HS-5 (cell line): ENCODE measurements around the gene KRTAP5-2.
"Not testable (repeated sequence)": the region's sequence is repeated elsewhere in the genome, so short reads cannot be mapped to it uniquely, and the experiment has no call there.

Source experiments
- DNase-seq: peaks from one replicate; pipeline ENCODE4 v3.0.0-alpha.2; 2012; ENCODE audit warnings: low read depth

KRTAP5-2 gene, protein sequence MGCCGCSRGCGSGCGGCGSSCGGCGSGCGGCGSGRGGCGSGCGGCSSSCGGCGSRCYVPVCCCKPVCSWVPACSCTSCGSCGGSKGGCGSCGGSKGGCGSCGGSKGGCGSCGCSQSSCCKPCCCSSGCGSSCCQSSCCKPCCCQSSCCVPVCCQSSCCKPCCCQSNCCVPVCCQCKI

DNA sequence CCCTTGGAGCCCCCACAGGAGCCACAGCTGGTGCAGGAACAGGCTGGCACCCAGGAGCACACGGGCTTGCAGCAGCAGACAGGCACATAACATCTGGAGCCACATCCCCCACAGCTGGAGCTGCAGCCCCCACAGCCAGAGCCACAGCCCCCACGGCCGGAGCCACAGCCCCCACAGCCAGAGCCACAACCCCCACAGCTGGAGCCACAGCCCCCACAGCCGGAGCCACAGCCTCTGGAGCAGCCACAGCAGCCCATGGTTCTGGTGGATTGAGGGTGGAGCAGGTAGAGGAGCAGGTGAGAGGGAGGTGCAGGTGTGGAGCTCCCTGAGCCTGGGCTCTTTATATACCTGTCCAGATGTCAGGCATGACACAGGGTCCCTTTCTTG lies at the start of gene KRTAP5-2:
KRTAP5-2 (minus strand) TSS at position 301 of the 387 bp plus-strand sequence; CDS start at position 257, 44 bp downstream.
- DNase-seq, result no peak

DNA sequence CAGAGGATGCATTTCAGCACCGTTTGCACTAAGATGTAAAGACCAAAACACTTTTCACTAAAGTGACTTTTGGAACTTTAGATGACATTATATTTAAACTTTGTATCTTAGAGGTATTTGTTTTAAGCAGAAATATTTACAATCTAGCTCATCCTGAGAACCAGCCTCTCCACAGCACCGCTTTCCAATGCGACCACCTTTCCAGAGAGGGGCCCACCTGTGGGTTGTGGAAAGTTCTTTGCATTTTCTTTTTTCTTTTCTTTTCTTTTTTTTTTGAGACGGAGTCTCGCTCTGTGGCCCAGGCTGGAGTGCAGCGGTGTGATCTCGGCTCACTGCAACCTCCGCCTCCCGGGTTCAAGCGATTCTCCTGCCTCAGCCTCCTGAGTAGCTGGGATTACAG lies 48.4 kb upstream of the KRTAP5-2 start:
- not testable (repeated sequence) for DNase-seq

DNA sequence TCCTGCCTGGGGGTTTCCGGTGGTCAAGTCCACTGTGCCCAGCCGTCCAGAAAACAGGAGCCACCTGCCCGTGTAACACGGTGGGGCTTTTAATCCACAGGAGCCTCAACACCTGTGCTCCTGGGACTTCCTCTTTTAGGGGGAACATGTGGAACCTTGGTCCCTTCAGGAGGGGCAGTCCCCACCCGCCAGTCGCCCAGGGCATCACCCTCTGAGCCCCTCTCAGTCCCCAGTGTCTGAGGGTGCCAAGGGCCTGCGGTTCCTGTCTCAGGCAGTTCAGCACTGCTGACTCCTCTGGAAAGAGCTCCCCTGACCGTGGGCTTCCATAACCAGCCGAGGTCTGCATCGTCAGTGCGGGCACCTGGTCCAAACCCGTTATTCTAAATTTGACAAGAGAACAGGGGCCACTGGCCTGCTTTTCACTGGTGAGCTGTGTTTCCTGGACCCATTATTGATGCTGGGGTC lies 47.3 kb upstream of the KRTAP5-2 start:
- no peak for DNase-seq

DNA sequence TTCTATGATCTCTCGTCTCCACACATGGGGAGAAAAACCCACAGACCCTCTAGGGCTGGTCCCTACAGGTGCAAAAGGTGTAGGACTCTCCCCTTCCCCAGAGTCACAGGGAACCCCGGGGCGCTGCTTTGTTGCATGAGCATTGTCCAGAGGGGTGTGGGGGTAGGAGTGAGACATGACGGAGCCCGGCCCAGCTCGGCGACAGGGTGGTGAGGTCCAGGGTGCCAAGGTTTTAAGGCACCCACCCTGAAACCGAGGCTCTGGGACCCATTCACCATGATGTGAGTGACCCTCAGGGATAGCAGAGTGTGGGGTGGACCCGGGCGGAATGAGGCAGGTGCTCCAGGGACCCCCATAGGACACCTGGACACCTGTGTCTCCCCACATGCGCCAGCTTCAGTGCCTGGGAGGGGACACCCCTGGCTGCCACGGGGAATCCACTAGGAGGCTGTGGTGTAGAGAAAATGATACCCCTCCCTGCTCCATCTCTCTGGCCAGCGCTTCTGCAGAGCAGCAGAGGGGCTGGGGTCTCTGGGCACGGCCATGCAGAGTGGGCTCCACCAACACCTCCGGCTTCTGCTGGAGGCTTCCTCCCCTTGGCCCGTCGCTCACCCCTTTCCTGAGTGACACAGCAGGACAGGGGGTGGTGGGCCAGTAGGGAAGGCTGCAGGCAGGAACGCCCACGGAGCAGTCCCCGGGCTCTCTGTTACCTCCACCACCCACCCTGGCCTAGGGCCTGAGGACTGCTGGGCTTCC lies 46.7 kb upstream of the KRTAP5-2 start:
- no peak for DNase-seq

DNA sequence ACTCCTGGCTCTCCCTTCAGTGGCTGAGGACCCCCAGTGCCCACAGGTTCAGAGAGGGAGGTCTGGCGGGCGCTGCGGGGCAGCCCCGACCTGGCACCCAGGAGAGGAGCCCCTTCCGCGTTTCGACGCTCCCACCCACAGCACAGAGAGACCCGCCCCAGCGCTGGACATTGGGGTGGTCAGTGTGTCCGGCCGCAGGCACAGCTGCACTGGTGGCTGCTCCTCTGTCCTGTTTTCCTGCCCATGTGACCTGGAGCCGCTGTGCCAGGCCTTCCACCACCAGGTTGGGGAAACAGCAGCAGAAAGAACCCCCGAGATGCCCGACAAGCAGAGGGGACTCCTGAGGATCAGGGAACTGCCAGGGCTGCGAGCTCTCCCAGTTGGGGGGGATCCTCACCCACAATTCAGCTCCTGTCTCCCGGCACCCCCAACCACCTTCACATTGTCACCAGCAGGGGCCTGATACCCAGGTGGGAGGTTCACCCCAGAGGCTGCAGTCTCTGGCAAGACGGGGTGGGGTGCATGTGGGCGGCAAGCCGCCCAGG lies 45.1 kb upstream of the KRTAP5-2 start:
- no peak for DNase-seq

DNA sequence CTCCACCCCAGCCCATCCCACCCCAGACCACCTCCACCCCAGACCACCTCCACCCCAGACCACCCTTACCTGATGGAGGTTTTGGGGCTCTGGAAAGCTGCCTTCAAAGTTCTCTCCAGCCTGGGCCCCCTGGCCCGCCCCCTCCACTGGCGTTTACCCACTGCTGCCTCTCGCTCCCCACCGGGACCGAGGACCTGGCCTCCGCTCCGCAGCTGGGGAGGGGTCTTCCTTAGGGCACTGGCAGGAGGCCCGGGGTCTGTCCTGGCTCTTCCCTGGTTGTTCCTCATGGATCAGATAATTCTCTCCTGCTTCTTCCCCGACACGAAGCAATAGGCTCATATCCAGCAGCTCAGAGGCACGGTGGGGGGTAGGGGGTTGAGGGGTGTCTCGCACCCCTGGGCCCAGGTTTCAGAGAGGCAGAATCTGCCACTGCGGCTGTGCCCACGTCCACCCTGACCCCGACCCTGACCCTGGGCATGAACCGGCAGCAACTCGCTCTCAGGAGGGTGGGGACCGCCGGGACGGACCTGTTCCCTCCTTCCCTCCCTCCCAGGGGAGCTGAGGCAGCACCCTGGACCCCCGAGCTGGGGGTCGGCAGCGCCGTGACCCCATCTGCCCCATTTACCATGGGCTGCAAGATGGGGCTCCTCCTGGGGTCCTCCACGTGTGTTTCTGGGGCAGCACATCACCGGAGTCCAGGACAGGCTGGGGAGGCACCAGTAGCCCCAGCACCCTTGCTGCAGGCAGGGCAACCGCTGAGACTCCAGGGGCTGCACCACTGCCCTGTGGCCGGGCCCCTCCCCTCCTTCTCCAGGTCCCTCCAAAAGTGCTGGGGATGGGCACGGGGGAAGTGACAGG lies 44.4 kb upstream of the KRTAP5-2 start:
- DNase-seq, result no peak

DNA sequence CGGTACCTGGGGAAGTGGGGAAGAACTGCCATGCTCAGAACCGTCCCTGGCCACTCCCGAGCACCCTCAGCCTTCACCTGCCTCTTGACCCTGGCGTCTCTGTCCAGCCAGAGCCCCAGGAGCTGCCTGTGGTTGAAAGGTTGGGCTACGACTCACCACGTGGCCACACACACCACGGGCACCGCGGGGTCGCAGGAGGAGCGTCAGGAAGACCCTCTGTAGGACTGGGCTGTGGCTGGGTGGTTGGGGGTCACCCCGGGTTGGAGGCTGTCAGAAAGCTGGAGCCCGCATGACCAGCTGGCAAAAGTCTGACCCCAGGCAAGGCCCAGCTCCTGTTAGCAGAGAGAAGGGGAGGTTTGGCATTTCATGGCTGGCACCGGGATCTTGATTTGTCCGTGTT lies 43.0 kb upstream of the KRTAP5-2 start:
- no peak for DNase-seq

DNA sequence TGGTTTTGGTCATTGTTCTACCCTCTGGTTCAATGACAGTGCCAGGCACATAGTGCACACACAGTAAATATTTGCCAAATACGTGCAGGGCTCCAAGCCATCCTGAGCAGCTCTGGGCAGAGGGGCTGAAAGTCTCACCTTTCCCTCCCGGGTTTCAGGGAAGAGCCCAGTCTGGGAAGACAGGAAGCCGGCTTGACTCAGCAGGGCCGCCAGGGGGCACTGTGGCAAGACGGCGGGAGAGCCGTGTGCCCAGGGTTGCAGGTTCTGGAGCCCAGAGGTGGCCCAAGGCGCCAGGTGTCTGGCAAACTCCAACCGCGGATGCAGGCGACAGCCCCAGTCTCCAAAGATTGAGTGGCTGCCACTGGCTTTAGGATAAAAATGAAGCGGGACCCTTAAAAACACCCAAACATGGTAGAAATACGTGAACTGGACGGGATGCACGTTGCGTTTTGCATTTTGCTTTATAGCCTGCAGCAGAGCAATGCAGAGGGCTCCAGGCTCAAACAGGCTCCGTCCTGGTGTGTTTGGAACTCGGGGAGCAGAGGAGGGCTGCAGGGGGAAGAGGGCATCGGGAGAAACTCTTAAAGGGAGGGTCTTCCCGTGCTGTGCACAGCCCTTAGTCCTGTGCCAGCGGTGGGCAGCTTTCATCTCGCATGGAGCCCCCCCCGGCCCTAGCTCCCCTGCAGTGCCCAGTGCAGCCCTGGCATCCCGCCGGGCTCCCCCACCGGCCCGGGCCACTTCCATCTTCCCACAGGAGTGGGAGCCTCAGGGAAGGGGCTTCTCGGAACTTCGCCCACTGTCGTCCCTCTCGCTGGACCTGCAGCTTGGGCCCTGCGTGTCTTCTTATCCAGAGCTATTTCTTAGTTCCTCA lies 42.2 kb upstream of the KRTAP5-2 start:
- DNase-seq, result no peak

DNA sequence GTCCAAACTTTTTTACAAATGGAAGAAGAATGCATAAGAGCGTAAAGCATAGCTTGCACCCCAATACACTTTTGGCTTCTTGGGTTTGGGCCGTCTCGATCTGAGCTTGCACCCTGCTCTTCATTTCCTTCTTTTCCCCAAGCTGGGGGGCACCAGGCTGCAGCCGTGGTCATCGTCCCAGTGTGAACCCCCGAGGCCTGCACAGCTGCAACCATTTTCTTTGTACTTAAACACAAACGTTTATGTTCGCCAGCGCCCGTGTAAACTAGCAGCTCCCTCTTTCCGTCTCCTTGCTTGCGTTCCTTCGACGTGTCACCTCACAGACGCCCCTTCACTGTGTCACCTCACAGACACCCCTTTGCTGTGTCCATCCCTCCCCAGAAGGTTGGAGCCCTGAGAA lies 41.6 kb upstream of the KRTAP5-2 start:
- no peak for DNase-seq

DNA sequence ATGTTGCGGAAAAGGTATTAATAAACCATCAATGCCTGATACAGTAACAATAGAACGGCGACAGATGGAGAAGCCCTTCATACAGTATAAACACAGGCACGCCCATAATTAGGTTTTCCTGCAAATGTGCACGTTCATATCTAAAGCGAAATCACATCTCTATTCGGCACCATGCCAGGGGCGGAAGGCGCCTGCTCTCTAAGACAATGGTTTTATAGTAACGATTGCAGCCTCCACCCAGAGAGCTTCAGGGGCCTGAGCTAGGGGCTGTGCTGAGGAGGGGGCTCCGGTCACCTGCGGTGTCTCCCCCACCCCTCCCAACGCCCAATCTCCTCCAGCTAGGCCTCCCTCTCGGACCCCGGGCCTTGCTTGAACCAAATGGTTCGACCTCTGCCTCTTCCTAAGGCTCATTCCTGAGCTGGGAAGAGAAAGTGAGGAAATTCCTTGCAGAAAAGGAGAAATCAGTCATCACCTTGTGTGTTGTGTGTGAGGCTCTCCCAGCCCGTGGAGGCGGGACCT lies 41.1 kb upstream of the KRTAP5-2 start:
- DNase-seq, result no peak

DNA sequence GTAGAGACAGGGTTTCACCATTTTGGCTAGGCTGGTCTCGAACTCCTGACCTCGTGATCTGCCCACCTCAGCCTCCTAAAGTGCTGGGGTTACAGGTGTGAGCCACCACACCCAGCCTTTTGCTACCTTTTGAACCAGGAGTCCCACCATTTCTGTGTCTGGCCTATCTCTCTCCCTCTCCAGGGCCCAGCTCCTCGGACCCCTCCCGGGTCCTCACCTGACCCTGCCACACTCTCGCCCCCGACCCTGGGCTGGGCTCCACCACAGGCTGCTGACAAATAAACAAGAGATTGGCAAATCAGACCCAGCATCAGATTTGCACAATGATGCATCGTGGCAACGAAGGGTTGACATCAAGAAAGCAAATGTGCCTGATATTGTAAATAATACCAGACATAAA lies 40.2 kb upstream of the KRTAP5-2 start:
- DNase-seq, result no peak

DNA sequence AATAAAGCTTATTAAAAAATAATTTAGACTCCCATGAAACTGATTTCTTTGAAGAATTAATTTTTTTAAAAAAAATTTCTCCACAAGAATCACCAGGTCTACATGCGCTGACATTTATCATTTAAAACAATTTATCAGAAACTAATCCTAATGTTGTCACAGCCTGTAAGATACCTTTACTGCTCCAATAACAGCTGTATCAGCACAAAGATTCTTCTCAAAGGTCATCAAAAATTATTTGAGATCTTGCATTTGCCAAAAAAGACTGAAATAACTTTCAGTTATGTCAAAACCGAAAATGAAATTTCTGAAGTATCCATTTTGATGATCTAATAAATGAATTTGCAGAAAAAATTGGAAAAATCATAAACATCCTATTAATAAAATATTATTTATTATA lies 39.5 kb upstream of the KRTAP5-2 start:
- DNase-seq, result no peak

DNA sequence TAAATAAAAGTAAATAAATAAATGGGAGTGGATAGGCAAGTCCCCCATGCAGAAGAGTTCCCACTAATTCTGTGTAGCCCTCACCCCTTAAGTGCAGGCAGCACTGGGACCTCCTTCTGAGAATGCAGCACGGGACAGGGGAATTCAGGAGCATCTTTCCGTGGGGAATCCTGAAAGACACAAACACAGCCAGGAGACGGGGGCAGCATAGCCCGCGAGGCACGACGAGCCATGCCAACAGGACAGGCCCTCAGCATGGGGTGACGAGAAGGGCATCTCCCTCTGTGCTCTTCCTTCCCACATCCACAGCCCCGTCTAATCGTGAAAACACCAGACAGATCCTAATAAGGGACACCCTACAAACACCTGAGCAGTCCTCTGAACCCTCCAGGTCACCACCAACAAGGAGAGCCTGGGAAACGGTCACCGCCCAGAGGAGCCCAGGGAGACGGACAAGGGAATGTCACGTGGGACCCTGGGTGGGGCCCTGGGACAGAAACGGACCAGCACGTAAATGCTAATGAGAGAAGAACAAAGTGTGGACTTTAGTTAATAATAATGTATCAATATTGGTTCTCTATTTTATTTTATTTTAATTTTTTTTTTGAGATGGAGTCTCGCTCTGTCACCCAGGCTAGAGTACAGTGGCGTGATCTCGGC lies 38.3 kb upstream of the KRTAP5-2 start:
- no peak for DNase-seq

DNA sequence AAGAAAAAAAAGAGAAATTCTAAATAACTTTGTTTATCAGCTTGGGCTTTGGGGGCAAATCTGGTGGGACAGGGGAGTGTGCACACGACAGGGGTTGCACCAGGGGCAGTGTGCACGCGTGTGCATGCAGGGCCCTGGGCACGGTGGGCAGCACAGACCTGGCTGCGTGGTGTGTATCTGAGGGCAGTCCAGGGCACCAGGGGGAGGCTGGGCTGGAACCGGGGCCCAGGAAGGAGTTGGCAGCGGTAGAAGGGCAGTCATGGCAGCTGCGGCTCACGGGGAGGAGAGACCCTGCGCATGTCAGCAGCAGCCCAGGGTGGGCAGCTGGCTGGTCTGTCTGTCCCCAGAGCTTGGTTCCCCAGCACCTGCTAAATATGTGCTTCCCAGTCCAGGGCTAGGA lies 35.8 kb upstream of the KRTAP5-2 start:
- no peak for DNase-seq

DNA sequence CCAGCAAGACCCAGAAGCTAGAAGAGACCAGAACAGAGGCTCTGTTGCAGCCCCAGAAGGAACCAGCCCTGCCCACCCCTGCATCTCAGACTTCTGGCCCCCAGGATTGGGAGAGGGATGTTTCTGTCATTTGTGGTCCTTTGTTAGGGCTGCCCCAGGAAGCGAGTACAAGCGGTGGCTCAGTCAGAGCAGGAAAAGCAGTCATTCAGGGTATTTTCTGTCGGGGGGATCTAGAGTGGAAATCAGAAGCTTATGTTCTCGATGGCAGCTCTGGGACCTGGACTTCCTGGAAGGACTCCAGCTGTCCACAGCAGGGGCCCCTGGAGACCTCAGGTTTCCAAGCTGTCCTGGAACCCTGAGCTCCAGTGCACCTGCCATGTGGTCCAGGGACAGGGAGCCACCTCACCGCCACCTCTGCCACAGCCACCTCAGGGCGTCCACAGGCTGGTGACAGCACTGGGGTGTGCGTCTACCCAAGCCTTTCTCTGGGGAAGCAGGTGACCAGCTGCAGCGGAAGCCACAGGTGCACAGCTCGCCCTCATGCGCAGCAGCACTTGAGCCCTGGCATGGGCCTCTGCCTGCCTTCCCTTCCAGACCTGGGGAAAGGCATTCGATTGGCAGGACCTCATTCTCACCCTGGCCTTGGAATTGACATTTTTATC lies 34.1 kb upstream of the KRTAP5-2 start:
- no peak for DNase-seq

DNA sequence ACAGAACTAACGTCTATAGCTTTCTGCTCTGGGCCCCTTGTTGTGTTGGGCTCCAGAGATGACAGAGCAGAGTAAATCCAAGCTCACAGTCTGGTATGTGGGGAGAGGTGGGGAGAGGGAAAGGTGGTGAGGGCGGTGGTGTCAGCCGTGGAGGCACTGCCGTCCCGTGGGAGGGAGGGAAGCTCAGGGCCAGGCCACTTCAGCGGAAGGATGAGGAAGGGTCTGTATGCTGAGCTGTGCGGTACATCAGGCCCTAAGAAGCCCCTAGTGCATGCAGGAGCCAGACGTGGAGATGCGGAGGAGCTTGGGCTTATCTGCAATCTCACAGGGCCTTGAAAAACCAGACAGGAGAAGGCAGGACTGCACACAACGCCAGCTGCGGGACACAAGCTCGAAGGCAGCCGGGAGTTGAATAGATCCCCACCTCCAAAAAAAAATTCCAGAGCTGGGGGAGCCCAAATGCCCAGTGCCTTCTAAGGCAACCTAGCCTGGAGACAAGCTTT lies 33.0 kb upstream of the KRTAP5-2 start:
- DNase-seq, result no peak

DNA sequence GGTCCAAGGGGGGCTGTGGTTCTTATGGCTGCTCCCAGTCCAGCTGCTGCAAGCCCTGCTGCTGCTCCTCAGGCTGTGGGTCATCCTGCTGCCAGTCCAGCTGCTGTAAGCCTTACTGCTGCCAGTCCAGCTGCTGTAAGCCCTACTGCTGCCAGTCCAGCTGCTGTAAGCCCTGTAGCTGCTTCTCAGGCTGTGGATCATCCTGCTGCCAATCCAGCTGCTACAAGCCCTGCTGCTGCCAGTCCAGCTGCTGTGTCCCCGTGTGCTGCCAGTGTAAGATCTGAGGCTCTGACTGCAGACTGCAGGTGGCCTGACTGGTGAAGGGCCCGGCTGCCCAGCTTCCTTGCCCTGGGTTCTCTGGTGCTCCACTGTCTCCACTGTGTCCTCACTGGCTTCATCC lies 32.2 kb upstream of the KRTAP5-2 start:
- no peak for DNase-seq

DNA sequence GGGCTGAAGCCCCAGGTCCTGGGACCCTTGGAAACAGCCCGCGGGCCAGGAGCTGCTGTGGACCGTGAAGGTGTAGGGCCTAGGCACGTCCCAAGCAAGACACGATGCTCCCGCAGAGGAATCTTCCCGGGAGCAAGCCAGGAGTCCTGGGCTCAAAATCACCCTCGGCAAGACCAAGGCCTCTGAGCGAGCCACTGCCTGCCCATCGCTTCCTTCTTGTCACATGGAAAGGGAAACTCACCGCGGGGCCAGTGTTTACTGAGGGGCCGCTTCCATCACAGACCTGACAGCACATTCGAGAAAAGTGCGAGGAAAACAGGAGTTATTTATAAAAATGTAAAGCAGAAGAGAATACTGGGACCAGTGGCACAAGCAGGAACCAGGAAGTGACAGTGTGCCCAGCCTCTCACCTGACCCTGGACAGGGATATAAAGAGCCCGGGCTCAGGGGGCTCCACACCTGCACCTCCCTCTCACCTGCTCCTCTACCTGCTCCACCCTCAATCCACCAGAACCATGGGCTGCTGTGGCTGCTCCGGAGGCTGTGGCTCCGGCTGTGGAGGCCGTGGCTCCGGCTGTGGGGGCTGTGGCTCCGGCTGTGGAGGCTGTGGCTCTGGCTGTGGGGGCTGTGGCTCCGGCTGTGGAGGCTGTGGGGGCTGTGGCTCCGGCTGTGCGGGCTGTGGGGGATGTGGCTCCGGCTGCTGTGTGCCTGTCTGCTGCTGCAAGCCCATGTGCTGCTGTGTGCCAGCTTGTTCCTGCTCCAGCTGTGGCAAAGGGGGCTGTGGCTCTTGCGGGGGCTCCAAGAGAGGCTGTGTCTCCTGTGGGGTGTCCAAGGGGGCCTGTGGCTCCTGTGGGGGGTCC lies 31.5 kb upstream of the KRTAP5-2 start, which contains the start of gene KRTAP5-5:
KRTAP5-5 (plus strand) TSS at position 450 of the 860 bp plus-strand sequence; CDS start at position 516, 66 bp downstream.
- DNase-seq, result no peak
